DND-41 (cell line): ENCODE results near the gene NGLY1.

Experiments used
- CTCF ChIP-seq: IDR thresholded peaks from 2 replicates; pipeline ENCODE4 v1.5.1; 2012; ENCODE audit warnings: borderline replicate concordance, low read length, moderate library complexity, mild to moderate bottlenecking; ENCODE audit not compliant: poor library complexity, severe bottlenecking; ENCODE audit errors: extremely low read depth
- EZH2 ChIP-seq: IDR thresholded peaks from 3 replicates; pipeline ENCODE4 v1.6.1; 2012; ENCODE audit warnings: borderline replicate concordance, low read depth, mild to moderate bottlenecking, moderate library complexity, low read length, inconsistent platforms; ENCODE audit not compliant: severe bottlenecking

- no peak for TF ChIP-seq CTCF
- no peak for TF ChIP-seq EZH2
Measured at GRCh38 chr3:25689226-25689625, 94.0 kb downstream of the NGLY1 start.
